Thymus (tissue), 11 donors: ENCODE results near the gene GTSF1L. TPM values are rescaled to one million over a fixed set of nuclear protein-coding genes. Genes with fewer than 3 reads are reported as not detected.
"Not testable (repeated sequence)": the region's sequence is repeated elsewhere in the genome, so short reads cannot be mapped to it uniquely, and the experiment has no call there.

Experiments used
- DNase-seq, 9 donors: peaks; one replicate each; pipeline ENCODE4 v3.0.0-alpha.2; 2013; ENCODE audit warnings: low spot score in 9 of 9, low read depth in 6 of 9, missing footprints in 1 of 9
- H3K27ac ChIP-seq, 2 donors: one replicate each; pipeline ENCODE4 v1.5.1; 2013; ENCODE audit warnings: control low read depth in 1 of 2, low read depth in 1 of 2, low read length in 1 of 2, mild to moderate bottlenecking in 1 of 2, moderate library complexity in 1 of 2
- H3K27me3 ChIP-seq, 2 donors: one replicate each; pipeline ENCODE4 v1.5.1; 2013; ENCODE audit warnings: low read length in 1 of 2; ENCODE audit not compliant: control insufficient read depth in 2 of 2, insufficient read depth in 1 of 2
- H3K36me3 ChIP-seq, 2 donors: one replicate each; pipeline ENCODE4 v1.5.1; 2013; ENCODE audit warnings: low read length in 1 of 2, mild to moderate bottlenecking in 1 of 2, moderate library complexity in 1 of 2; ENCODE audit not compliant: control insufficient read depth in 2 of 2, insufficient read depth in 2 of 2
- H3K4me1 ChIP-seq, 2 donors: one replicate each; pipeline ENCODE4 v1.5.1; 2013; ENCODE audit warnings: low read length in 2 of 2; ENCODE audit not compliant: control insufficient read depth in 2 of 2, insufficient read depth in 2 of 2
- H3K4me3 ChIP-seq, 2 donors: one replicate each; pipeline ENCODE4 v1.5.1; 2013; ENCODE audit warnings: low read length in 2 of 2, control low read depth in 1 of 2, mild to moderate bottlenecking in 1 of 2
- H3K9me3 ChIP-seq, 2 donors: one replicate each; pipeline ENCODE4 v1.5.1; 2013; ENCODE audit warnings: low read length in 1 of 2, mild to moderate bottlenecking in 1 of 2; ENCODE audit not compliant: control insufficient read depth in 2 of 2, insufficient read depth in 1 of 2
- WGBS: extraction: QIAGEN DNeasy Blood & Tissue Kit; methylation state at CpG from one replicate; pipeline ENCODE4 v1.1.7; 2013; 5-methylcytosine and 5-hydroxymethylcytosine counted together
- polyA plus RNA-seq: library from polyadenylated mRNA; stranded (reverse); fragments of 200-250 nt; gene quantifications from one replicate; pipeline ENCODE4 v1.2.3, GENCODE V29; 2013
- total RNA-seq: library from RNA; stranded (reverse); fragments of 120-200 nt; gene quantifications from one replicate; pipeline ENCODE4 v1.2.4, GENCODE V29; 2013
- donor health status: healthy.

GTSF1L gene
- total and polyA plus RNA-seq, 2 donors, result 0.14 to 0.75 TPM

- H3K4me1 ChIP-seq, result no peaks in the 10 kb centered on the region
- WGBS, result 92% methylated on average over 15 of the region's 15 CpGs
- no peaks in the 10 kb centered on the region for H3K36me3 ChIP-seq
- H3K4me3 ChIP-seq, result no peak overlapping the region
- no peak overlapping the region for H3K27ac ChIP-seq
- no peak for DNase-seq
- H3K9me3 ChIP-seq, result no peaks in the 10 kb centered on the region
- peaks cover 0 to 9% of the 10 kb centered on the region in 2 donors for H3K27me3 ChIP-seq
These were observed 34.9 kb upstream of the GTSF1L start for GRCh38 chr20:43761386-43762340.

DNA sequence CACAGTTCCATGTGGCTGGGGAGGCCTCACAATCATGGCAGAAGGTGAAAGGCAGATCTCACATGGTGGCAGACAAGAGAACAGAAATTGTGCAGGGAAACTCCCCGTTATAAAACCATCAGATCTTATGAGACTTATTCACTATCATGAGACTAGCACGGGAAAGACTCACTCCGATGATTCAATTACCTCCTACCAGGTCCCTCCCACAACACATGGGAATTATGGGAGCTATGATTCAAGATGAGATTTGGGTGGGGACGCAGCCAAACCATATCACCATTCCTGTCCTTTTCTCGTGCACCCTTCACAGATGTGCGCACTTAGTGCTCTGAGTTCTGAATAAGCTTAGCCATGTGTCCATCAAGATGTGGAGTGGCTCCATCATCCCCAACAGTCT, 31.1 kb upstream of the GTSF1L start:
- H3K27me3 ChIP-seq, H3K36me3 ChIP-seq, H3K4me3 ChIP-seq, H3K27ac ChIP-seq, DNase-seq, H3K4me1 ChIP-seq, H3K9me3 ChIP-seq: not testable (repeated sequence)
- 94% methylated on average over 6 of the region's 6 CpGs for WGBS

- DNase-seq, result no peak
- Histone ChIP-seq H3K4me1 (peaks cover 8 to 18% of the 10 kb centered on the region in 2 donors), H3K27me3 (no peaks in the 10 kb centered on the region), H3K36me3 (no peaks in the 10 kb centered on the region), H3K27ac (no peak overlapping the region), H3K4me3 (no peak overlapping the region), H3K9me3 (no peaks in the 10 kb centered on the region)
- WGBS, result 97% methylated on average over 8 of the region's 8 CpGs
These were observed 29.0 kb upstream of the GTSF1L start for GRCh38 chr20:43755851-43756250.

DNA sequence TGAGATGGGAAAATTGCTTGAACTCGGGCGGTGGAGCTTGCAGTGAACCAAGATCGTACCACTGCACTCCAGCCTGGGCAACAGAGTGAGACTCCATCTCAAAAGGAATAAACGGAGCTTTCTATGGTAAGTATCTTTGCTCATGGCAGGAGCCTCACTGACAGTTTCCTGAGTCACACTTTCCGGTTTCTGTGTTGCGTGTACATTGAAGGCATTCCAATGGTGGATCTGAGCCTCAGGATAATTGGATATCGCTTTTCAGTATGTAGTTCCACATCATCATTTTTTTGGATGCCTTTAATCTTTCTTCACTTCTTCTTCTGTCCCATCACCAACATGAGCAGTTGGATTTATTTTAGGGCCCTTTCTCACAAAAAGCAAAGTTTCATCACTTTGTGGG, 28.6 kb upstream of the GTSF1L start:
- H3K4me1 ChIP-seq, result peaks cover 8 to 22% of the 10 kb centered on the region in 2 donors
- H3K36me3 ChIP-seq, result no peaks in the 10 kb centered on the region
- H3K27ac ChIP-seq, result no peak overlapping the region
- no peak overlapping the region for H3K4me3 ChIP-seq
- WGBS, result 93% methylated on average over 7 of the region's 7 CpGs
- H3K27me3 ChIP-seq, result no peaks in the 10 kb centered on the region
- DNase-seq, result no peak
- H3K9me3 ChIP-seq, result no peaks in the 10 kb centered on the region

DNA sequence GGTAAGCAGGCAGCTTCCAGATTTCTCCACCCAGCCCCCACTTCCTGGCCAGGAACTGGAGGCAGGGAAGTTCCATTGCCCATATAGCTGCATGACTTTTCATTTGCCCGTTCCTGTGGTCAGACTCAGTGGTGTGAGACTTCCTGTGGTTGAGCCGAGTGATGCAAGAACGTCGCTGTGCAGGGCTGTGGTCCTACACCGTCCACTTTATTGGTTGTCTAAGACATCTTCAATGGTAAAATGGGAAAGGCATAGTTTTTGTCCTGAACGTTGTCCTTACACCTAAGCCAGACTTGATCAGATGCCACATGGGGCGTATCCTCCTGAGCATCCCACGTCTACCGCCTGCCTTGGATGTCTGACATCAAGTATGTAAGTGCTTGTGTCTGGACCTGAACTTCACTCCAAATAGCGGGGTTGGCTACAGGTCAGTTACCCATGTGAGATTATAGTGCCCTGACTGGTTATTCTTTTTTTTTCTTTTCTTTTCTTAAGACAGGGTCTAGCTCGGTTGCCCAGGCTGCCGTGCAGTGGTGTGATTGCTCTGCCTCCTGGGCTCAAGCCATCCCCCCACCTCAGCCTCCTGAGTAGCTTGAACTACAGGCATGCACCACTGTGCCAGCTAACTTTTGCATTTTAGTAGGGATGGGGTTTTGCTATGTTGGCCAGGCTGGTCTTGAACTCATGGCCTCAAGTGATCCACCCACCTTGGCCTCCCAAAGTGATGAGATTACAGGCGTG, 25.9 kb upstream of the GTSF1L start:
- Histone ChIP-seq H3K9me3 (no peaks in the 10 kb centered on the region), H3K27ac (no peak overlapping the region), H3K4me3 (no peak overlapping the region), H3K4me1 (peaks cover 8 to 24% of the 10 kb centered on the region in 2 donors), H3K36me3 (no peaks in the 10 kb centered on the region), H3K27me3 (peaks cover 0 to 10% of the 10 kb centered on the region in 2 donors)
- 57% methylated on average over 13 of the region's 13 CpGs for WGBS
- no peak for DNase-seq

- WGBS, result 83% methylated on average over 4 of the region's 4 CpGs
These were observed 25.2 kb upstream of the GTSF1L start for GRCh38 chr20:43752051-43752360.

GRCh38 chr20:43751167-43752050, 24.6 kb upstream of the GTSF1L start:
- WGBS, result 65% methylated on average over 11 of the region's 11 CpGs
- H3K27me3 ChIP-seq, result peaks cover 0 to 15% of the 10 kb centered on the region in 2 donors
- peaks cover 8 to 24% of the 10 kb centered on the region in 2 donors for H3K4me1 ChIP-seq
- H3K36me3 ChIP-seq, result no peaks in the 10 kb centered on the region
- H3K27ac ChIP-seq, result peak overlapping the region; percentile 27 to 58
- H3K9me3 ChIP-seq, result no peaks in the 10 kb centered on the region
- H3K4me3 ChIP-seq, result no peak overlapping the region
- peak in 1 of 9 donors; percentile 55 for DNase-seq

More at GRCh38 chr20:43752051-43752360, 25.2 kb upstream of the GTSF1L start:
- Histone ChIP-seq H3K4me1 (peaks cover 8 to 24% of the 10 kb centered on the region in 2 donors), H3K27ac (no peak overlapping the region), H3K9me3 (no peaks in the 10 kb centered on the region), H3K27me3 (peaks cover 0 to 11% of the 10 kb centered on the region in 2 donors), H3K36me3 (no peaks in the 10 kb centered on the region), H3K4me3 (no peak overlapping the region)
- no peak for DNase-seq

GRCh38 chr20:43750774-43751166, 24.0 kb upstream of the GTSF1L start:
- peaks cover 8 to 24% of the 10 kb centered on the region in 2 donors for H3K4me1 ChIP-seq
- no peak overlapping the region for H3K4me3 ChIP-seq
- DNase-seq, result no peak
- peaks cover 0 to 18% of the 10 kb centered on the region in 2 donors for H3K27me3 ChIP-seq
- no peaks in the 10 kb centered on the region for H3K36me3 ChIP-seq
- no peak overlapping the region for H3K27ac ChIP-seq
- H3K9me3 ChIP-seq, result no peaks in the 10 kb centered on the region
